Measurements from ENCODE around the gene AVPR1B. TPM values are rescaled to one million over a fixed set of nuclear protein-coding genes. Genes with fewer than 3 reads are reported as not detected.

The AVPR1B gene, protein sequence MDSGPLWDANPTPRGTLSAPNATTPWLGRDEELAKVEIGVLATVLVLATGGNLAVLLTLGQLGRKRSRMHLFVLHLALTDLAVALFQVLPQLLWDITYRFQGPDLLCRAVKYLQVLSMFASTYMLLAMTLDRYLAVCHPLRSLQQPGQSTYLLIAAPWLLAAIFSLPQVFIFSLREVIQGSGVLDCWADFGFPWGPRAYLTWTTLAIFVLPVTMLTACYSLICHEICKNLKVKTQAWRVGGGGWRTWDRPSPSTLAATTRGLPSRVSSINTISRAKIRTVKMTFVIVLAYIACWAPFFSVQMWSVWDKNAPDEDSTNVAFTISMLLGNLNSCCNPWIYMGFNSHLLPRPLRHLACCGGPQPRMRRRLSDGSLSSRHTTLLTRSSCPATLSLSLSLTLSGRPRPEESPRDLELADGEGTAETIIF
- 1.8 TPM for polyA plus RNA-seq (2013)

GRCh38 chr1:206117151-206117948 is at the start of gene AVPR1B:
TSS of gene AVPR1B (minus strand) at chr1:206117388. CDS start at chr1:206116890, 498 bp downstream.
- under 1% methylated on average over 42 of the region's 55 CpGs for whole genome bisulfite sequencing (ENCODE audit: insufficient coverage)
- H3K4me3 ChIP-seq (ENCODE audit: control insufficient read depth in 1 of 7, extremely low read depth in 1 of 7, insufficient read depth in 4 of 7, low read depth in 2 of 7, low read length in 6 of 7), result peak within 1 kb of the TSS; percentile 33 to 81 (median 59)
- CTCF ChIA-PET, result interaction anchor here (0.7 to 2.2 kb wide), 5 partner anchors 11 to 200 kb away, joined by 3 to 10 read pairs (median 3); no protein-coding TSS in a partner anchor

GRCh38 chr1:206145771-206146290 is 28.6 kb upstream of the AVPR1B start:
- no peak for DNase-seq
- CTCF ChIA-PET, result interaction anchor here (0.6 to 1.4 kb wide), 2 partner anchors 11 to 14 kb away, joined by 3 to 4 read pairs; no protein-coding TSS in a partner anchor
- peaks cover 0 to 3% (median 0%) of the 10 kb centered on the region in 5 experiments for H3K9me3 ChIP-seq (ENCODE audit: control extremely low read depth in 1 of 5, control insufficient read depth in 4 of 5, insufficient read depth in 2 of 5, low read depth in 1 of 5, low read length in 4 of 5)
- 95% methylated on average over 2 of the region's 3 CpGs for WGBS (ENCODE audit: insufficient coverage)
- no peaks in the 10 kb centered on the region for H3K36me3 ChIP-seq (ENCODE audit: control insufficient read depth in 4 of 4, insufficient read depth in 4 of 4, low read length in 3 of 4)
- H3K4me3 ChIP-seq (ENCODE audit: control insufficient read depth in 1 of 7, extremely low read depth in 1 of 7, insufficient read depth in 4 of 7, low read depth in 2 of 7, low read length in 6 of 7), result no peak overlapping the region
- no peaks in the 10 kb centered on the region for H3K4me1 ChIP-seq (ENCODE audit: control extremely low read depth in 1 of 4, control insufficient read depth in 4 of 4, insufficient read depth in 4 of 4, low read length in 3 of 4)
- peaks cover 0 to 1% (median 0%) of the 10 kb centered on the region in 5 experiments for H3K27me3 ChIP-seq (replicated peaks in 2 of 5; ENCODE audit: control insufficient read depth in 4 of 5, insufficient read depth in 5 of 5, low read length in 4 of 5)
- H3K27ac ChIP-seq (ENCODE audit: insufficient read depth in 1 of 2, low read depth in 1 of 2, low read length in 2 of 2, poor library complexity in 1 of 2, severe bottlenecking in 2 of 2), result no peak overlapping the region
- POLR2A ChIA-PET, result no interaction called here

More at GRCh38 chr1:206117151-206117948, at the start of gene AVPR1B:
- Histone ChIP-seq H3K4me1 (ENCODE audit: control extremely low read depth in 1 of 4, control insufficient read depth in 4 of 4, insufficient read depth in 4 of 4, low read length in 3 of 4) (peaks cover 6 to 57% (median 39%) of the 10 kb centered on the region in 4 experiments), H3K36me3 (ENCODE audit: control insufficient read depth in 4 of 4, insufficient read depth in 4 of 4, low read length in 3 of 4) (no peaks in the 10 kb centered on the region), H3K27ac (ENCODE audit: insufficient read depth in 1 of 2, low read depth in 1 of 2, low read length in 2 of 2, poor library complexity in 1 of 2, severe bottlenecking in 2 of 2) (no peak within 1 kb of the TSS), H3K9me3 (ENCODE audit: control extremely low read depth in 1 of 5, control insufficient read depth in 4 of 5, insufficient read depth in 2 of 5, low read depth in 1 of 5, low read length in 4 of 5) (peaks cover 0 to 8% (median 0%) of the 10 kb centered on the region in 5 experiments), H3K27me3 (replicated peaks in 2 of 5; ENCODE audit: control insufficient read depth in 4 of 5, insufficient read depth in 5 of 5, low read length in 4 of 5) (peaks cover 0 to 5% (median 0%) of the 10 kb centered on the region in 5 experiments)
- DNase-seq, result peak in 2 of 3 donors; percentile 78 to 90
- POLR2A ChIA-PET, result no interaction called here

GRCh38 chr1:206144605-206145004 is 27.4 kb upstream of the AVPR1B start:
- no peak overlapping the region for H3K27ac ChIP-seq (ENCODE audit: insufficient read depth in 1 of 2, low read depth in 1 of 2, low read length in 2 of 2, poor library complexity in 1 of 2, severe bottlenecking in 2 of 2)
- H3K36me3 ChIP-seq (ENCODE audit: control insufficient read depth in 4 of 4, insufficient read depth in 4 of 4, low read length in 3 of 4), result no peaks in the 10 kb centered on the region
- H3K4me3 ChIP-seq (ENCODE audit: control insufficient read depth in 1 of 7, extremely low read depth in 1 of 7, insufficient read depth in 4 of 7, low read depth in 2 of 7, low read length in 6 of 7), result no peak overlapping the region
- WGBS (ENCODE audit: insufficient coverage), result no CpG with 5 or more reads among the region's 2 CpGs
- DNase-seq, result no peak
- peaks cover 0 to 3% (median 0%) of the 10 kb centered on the region in 5 experiments for H3K9me3 ChIP-seq (ENCODE audit: control extremely low read depth in 1 of 5, control insufficient read depth in 4 of 5, insufficient read depth in 2 of 5, low read depth in 1 of 5, low read length in 4 of 5)
- H3K27me3 ChIP-seq (replicated peaks in 2 of 5; ENCODE audit: control insufficient read depth in 4 of 5, insufficient read depth in 5 of 5, low read length in 4 of 5), result peaks cover 0 to 1% (median 0%) of the 10 kb centered on the region in 5 experiments
- ChIA-PET CTCF (no interaction called here), POLR2A (no interaction called here)
- H3K4me1 ChIP-seq (ENCODE audit: control extremely low read depth in 1 of 4, control insufficient read depth in 4 of 4, insufficient read depth in 4 of 4, low read length in 3 of 4), result no peaks in the 10 kb centered on the region

GRCh38 chr1:206143537-206144172 is 26.5 kb upstream of the AVPR1B start:
- Histone ChIP-seq H3K27ac (ENCODE audit: insufficient read depth in 1 of 2, low read depth in 1 of 2, low read length in 2 of 2, poor library complexity in 1 of 2, severe bottlenecking in 2 of 2) (no peak overlapping the region), H3K4me1 (ENCODE audit: control extremely low read depth in 1 of 4, control insufficient read depth in 4 of 4, insufficient read depth in 4 of 4, low read length in 3 of 4) (no peaks in the 10 kb centered on the region), H3K27me3 (replicated peaks in 2 of 5; ENCODE audit: control insufficient read depth in 4 of 5, insufficient read depth in 5 of 5, low read length in 4 of 5) (no peaks in the 10 kb centered on the region), H3K4me3 (ENCODE audit: control insufficient read depth in 1 of 7, extremely low read depth in 1 of 7, insufficient read depth in 4 of 7, low read depth in 2 of 7, low read length in 6 of 7) (no peak overlapping the region), H3K9me3 (ENCODE audit: control extremely low read depth in 1 of 5, control insufficient read depth in 4 of 5, insufficient read depth in 2 of 5, low read depth in 1 of 5, low read length in 4 of 5) (peaks cover 0 to 3% (median 0%) of the 10 kb centered on the region in 5 experiments), H3K36me3 (ENCODE audit: control insufficient read depth in 4 of 4, insufficient read depth in 4 of 4, low read length in 3 of 4) (no peaks in the 10 kb centered on the region)
- 97% methylated on average over 11 of the region's 15 CpGs for WGBS (ENCODE audit: insufficient coverage)
- ChIA-PET POLR2A (no interaction called here), CTCF (interaction anchor here (1.4 kb wide), 1 partner anchor 10 kb away, joined by 3 read pairs; no protein-coding TSS in a partner anchor)
- DNase-seq, result no peak

- Histone ChIP-seq H3K4me3 (ENCODE audit: control insufficient read depth in 1 of 7, extremely low read depth in 1 of 7, insufficient read depth in 4 of 7, low read depth in 2 of 7, low read length in 6 of 7) (no peak overlapping the region), H3K27ac (ENCODE audit: insufficient read depth in 1 of 2, low read depth in 1 of 2, low read length in 2 of 2, poor library complexity in 1 of 2, severe bottlenecking in 2 of 2) (no peak overlapping the region), H3K4me1 (ENCODE audit: control extremely low read depth in 1 of 4, control insufficient read depth in 4 of 4, insufficient read depth in 4 of 4, low read length in 3 of 4) (no peaks in the 10 kb centered on the region), H3K9me3 (ENCODE audit: control extremely low read depth in 1 of 5, control insufficient read depth in 4 of 5, insufficient read depth in 2 of 5, low read depth in 1 of 5, low read length in 4 of 5) (no peaks in the 10 kb centered on the region), H3K36me3 (ENCODE audit: control insufficient read depth in 4 of 4, insufficient read depth in 4 of 4, low read length in 3 of 4) (no peaks in the 10 kb centered on the region), H3K27me3 (replicated peaks in 2 of 5; ENCODE audit: control insufficient read depth in 4 of 5, insufficient read depth in 5 of 5, low read length in 4 of 5) (no peaks in the 10 kb centered on the region)
- POLR2A ChIA-PET, result no interaction called here
- DNase-seq, result no peak
- WGBS (ENCODE audit: insufficient coverage), result 13% methylated on average over 1 of the region's 2 CpGs
- CTCF ChIA-PET, result interaction anchor here (1.4 kb wide), 1 partner anchor 9 kb away, joined by 3 read pairs; no protein-coding TSS in a partner anchor
These were observed 25.6 kb upstream of the AVPR1B start for GRCh38 chr1:206142770-206143169.

DNA sequence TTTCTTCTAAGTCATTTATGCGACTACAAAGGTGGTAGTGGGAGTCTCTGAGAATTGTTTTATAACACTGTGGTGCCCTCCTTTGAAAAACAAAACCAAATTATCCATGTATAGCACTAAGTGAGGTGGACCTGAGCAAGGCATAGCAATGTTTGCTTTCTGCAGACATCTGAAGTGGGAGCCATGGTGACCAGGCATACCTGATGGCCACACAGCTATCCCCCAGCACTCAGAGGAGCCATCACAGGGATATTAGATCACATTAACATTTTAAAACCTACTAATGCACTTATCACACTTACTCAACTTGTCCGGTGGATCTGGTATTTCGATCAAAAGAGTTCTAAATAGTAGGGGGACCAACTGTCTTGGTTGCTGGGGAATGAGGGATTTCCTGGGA is 24.8 kb upstream of the AVPR1B start:
- CTCF ChIA-PET, result interaction anchor here (1.4 kb wide), 1 partner anchor 9 kb away, joined by 3 read pairs; no protein-coding TSS in a partner anchor
- no peak overlapping the region for H3K27ac ChIP-seq (ENCODE audit: insufficient read depth in 1 of 2, low read depth in 1 of 2, low read length in 2 of 2, poor library complexity in 1 of 2, severe bottlenecking in 2 of 2)
- H3K4me1 ChIP-seq (ENCODE audit: control extremely low read depth in 1 of 4, control insufficient read depth in 4 of 4, insufficient read depth in 4 of 4, low read length in 3 of 4), result no peaks in the 10 kb centered on the region
- WGBS (ENCODE audit: insufficient coverage), result no CpG with 5 or more reads among the region's 3 CpGs
- POLR2A ChIA-PET, result interaction anchor here (0.6 kb wide), 1 partner anchor 10 kb away, joined by 3 read pairs; no protein-coding TSS in a partner anchor
- H3K9me3 ChIP-seq (ENCODE audit: control extremely low read depth in 1 of 5, control insufficient read depth in 4 of 5, insufficient read depth in 2 of 5, low read depth in 1 of 5, low read length in 4 of 5), result no peaks in the 10 kb centered on the region
- H3K36me3 ChIP-seq (ENCODE audit: control insufficient read depth in 4 of 4, insufficient read depth in 4 of 4, low read length in 3 of 4), result no peaks in the 10 kb centered on the region
- H3K27me3 ChIP-seq (replicated peaks in 2 of 5; ENCODE audit: control insufficient read depth in 4 of 5, insufficient read depth in 5 of 5, low read length in 4 of 5), result no peaks in the 10 kb centered on the region
- DNase-seq, result no peak
- H3K4me3 ChIP-seq (ENCODE audit: control insufficient read depth in 1 of 7, extremely low read depth in 1 of 7, insufficient read depth in 4 of 7, low read depth in 2 of 7, low read length in 6 of 7), result no peak overlapping the region
